Measurements from ENCODE around the gene SCGN. TPM values are rescaled to one million over a fixed set of nuclear protein-coding genes. Genes with fewer than 3 reads are reported as not detected.
A peak's percentile ranks its signal among the peaks of the same experiment; 100 is the strongest.

The SCGN gene
- total and polyA plus RNA-seq, 9 of the 15 experiments (the other 6 are each of a cell fraction or from before 2014, with no cell fraction given): not detected

DNA sequence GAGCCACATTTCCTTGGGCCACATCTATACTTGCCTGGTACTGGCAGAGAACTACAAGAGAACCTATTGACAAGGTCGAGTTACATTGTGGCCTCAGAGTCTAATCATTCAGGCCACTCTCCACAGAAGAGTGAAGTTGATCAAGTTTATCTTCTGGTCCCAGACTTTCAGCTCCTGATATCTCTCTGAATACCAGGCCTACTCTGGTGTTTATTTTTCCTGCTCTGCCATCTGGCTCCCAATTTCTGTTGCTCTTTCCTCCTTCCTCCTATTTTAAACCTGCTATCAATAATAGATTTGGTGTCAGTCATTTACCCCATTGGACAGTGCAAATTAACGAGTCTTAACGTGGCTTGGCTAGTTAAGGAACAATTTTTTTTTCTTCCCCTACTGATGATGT, 46.6 kb downstream of the SCGN start (continued):
- TF ChIP-seq, protein P1, sequence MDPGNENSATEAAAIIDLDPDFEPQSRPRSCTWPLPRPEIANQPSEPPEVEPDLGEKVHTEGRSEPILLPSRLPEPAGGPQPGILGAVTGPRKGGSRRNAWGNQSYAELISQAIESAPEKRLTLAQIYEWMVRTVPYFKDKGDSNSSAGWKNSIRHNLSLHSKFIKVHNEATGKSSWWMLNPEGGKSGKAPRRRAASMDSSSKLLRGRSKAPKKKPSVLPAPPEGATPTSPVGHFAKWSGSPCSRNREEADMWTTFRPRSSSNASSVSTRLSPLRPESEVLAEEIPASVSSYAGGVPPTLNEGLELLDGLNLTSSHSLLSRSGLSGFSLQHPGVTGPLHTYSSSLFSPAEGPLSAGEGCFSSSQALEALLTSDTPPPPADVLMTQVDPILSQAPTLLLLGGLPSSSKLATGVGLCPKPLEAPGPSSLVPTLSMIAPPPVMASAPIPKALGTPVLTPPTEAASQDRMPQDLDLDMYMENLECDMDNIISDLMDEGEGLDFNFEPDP (CRISPR knock-in tag; IDR thresholded peaks at IDR 0.05): no peak
- TF ChIP-seq, protein P2, sequence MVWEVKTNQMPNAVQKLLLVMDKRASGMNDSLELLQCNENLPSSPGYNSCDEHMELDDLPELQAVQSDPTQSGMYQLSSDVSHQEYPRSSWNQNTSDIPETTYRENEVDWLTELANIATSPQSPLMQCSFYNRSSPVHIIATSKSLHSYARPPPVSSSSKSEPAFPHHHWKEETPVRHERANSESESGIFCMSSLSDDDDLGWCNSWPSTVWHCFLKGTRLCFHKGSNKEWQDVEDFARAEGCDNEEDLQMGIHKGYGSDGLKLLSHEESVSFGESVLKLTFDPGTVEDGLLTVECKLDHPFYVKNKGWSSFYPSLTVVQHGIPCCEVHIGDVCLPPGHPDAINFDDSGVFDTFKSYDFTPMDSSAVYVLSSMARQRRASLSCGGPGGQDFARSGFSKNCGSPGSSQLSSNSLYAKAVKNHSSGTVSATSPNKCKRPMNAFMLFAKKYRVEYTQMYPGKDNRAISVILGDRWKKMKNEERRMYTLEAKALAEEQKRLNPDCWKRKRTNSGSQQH (CRISPR knock-in tag; IDR thresholded peaks at IDR 0.05): no peak
- TF ChIP-seq ZNF518B (CRISPR knock-in tag; IDR thresholded peaks at IDR 0.05): no peak
- no peak for TF ChIP-seq ZNF175 (CRISPR knock-in tag; IDR thresholded peaks at IDR 0.05; ENCODE audit: low read depth)
- no peak for TF ChIP-seq SIN3A (IDR thresholded peaks at IDR 0.05; ENCODE audit: borderline replicate concordance in 2 of 2, control insufficient read depth in 1 of 2, low read depth in 2 of 2, low read length in 2 of 2)
- peak; percentile 80 for TF ChIP-seq POLR2AphosphoS5 (IDR thresholded peaks at IDR 0.05; ENCODE audit: control insufficient read depth, insufficient read depth, low read depth, low read length)
- TF ChIP-seq, protein P3, sequence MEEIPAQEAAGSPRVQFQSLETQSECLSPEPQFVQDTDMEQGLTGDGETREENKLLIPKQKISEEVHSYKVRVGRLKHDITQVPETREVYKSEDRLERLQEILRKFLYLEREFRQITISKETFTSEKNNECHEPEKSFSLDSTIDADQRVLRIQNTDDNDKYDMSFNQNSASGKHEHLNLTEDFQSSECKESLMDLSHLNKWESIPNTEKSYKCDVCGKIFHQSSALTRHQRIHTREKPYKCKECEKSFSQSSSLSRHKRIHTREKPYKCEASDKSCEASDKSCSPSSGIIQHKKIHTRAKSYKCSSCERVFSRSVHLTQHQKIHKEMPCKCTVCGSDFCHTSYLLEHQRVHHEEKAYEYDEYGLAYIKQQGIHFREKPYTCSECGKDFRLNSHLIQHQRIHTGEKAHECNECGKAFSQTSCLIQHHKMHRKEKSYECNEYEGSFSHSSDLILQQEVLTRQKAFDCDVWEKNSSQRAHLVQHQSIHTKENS (CRISPR knock-in tag; IDR thresholded peaks at IDR 0.05): no peak
- no peak for TF ChIP-seq KLF1 (tag; IDR thresholded peaks at IDR 0.05)
- peak; percentile 47; the same call in 1 of the 2 replicates for TF ChIP-seq MYNN (IDR thresholded peaks at IDR 0.05)
- TF ChIP-seq MYNN (CRISPR knock-in tag; IDR thresholded peaks at IDR 0.05): no peak
- no peak for TF ChIP-seq ZNF253 (CRISPR knock-in tag; conservative IDR thresholded peaks at IDR 0.05)
- no peak for TF ChIP-seq ZC3H11A (IDR thresholded peaks at IDR 0.05; ENCODE audit: low read depth, low read length)
- peak; percentile 47; the same call in 1 of the 2 replicates for TF ChIP-seq MYBL2 (IDR thresholded peaks at IDR 0.05; ENCODE audit: low read depth)
- no peak for TF ChIP-seq MYBL2 (CRISPR knock-in tag; IDR thresholded peaks at IDR 0.05; ENCODE audit: borderline replicate concordance)
- no peak for TF ChIP-seq ESRRB (CRISPR knock-in tag; IDR thresholded peaks at IDR 0.05; ENCODE audit: borderline replicate concordance)
- peak; percentile 58 for TF ChIP-seq CCNT2 (IDR thresholded peaks at IDR 0.05; ENCODE audit: borderline replicate concordance, extremely low read depth, insufficient read length, low read depth, low read length)
- no peak for TF ChIP-seq EGR1 (conservative IDR thresholded peaks at IDR 0.05)
- TF ChIP-seq SREBF2 (CRISPR knock-in tag; IDR thresholded peaks at IDR 0.05): no peak
- no peak for TF ChIP-seq HOXB6 (CRISPR knock-in tag; IDR thresholded peaks at IDR 0.05; ENCODE audit: borderline replicate concordance)
- TF ChIP-seq RCOR1 (IDR thresholded peaks at IDR 0.05; ENCODE audit: borderline replicate concordance in 1 of 2, low read depth in 2 of 2, low read length in 2 of 2): no peak
- TF ChIP-seq TCF3 (CRISPR knock-in tag; IDR thresholded peaks at IDR 0.05): peak; percentile 83

Measured in K562 (cell line).